NCI-H2227 treated with DMSO at 0.1 percent for 48 hours (cell line): Measurements from ENCODE around the gene TTYH2.
A peak's percentile ranks its signal among the peaks of the same experiment; 100 is the strongest.
"Not testable (repeated sequence)": the region's sequence is repeated elsewhere in the genome, so short reads cannot be mapped to it uniquely, and the experiment has no call there.

Experiments
- DNase-seq: peaks from one replicate; lab custom pipeline; 2025; lab: John Stamatoyannopoulos, UW

Gene TTYH2

DNA sequence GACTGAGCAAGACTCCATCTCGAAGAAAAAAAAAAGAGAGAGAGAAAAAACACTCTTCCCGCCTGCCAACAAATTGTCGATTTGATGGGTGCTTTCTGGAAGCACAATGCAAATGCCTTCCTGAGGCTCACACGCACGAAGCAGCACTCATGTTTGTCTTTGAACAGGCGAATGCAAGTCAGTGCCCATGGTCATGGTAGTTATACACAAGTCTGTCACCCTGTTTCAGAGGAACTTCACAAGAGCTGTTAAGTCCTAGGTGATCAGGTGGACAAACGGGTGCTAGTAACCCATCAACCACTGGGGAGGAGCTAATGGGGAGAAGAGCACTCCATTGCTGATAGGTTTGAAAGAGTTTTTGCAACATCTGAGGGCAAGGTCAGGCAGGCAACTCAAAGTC lies 54.2 kb downstream of the TTYH2 start:
- no peak for DNase-seq

DNA sequence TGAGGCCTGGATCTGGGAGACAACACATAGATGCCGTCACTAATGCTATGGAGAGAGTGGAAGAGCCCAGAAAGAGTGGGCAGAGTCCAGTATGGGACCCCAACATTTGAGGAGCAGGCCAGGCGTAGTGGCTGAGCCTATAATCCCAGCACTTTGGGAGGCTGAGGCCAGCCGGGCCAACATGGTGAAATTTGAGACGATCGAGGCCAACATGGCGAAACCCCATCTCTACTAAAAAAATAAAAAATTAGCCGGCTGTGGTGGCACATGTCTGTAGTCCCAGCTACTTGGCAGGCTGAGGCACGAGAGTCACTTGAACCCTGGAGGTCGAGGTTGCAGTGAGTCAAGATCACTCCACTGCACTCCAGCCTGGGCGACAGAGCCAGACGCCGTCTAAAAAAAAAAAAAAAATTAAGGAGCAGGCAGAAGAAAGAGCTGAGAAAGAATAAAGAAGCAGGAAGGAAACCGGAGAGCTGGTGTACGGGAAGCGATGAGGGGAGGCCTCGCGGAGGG lies 54.7 kb downstream of the TTYH2 start:
- DNase-seq, result no peak

DNA sequence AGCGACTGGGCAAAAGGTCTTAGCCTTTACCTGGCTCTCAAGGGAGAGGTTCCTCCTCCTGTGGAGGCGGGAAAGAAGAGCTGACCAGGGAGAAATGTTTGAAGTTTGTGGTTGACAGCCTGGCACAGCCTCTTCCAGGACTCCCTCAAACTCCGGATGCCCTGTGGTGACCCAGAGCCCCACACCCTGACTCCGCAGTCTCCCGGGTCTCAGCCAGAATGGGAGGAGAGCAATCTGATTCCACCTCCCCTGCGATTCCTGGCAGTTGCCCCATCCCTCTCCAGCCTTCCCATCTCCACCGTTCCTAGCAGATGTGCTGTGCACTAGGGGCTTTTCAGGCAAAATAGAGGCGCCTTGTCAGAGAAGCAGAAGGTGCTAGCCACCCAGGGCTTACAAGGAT lies 55.2 kb downstream of the TTYH2 start:
- no peak for DNase-seq

DNA sequence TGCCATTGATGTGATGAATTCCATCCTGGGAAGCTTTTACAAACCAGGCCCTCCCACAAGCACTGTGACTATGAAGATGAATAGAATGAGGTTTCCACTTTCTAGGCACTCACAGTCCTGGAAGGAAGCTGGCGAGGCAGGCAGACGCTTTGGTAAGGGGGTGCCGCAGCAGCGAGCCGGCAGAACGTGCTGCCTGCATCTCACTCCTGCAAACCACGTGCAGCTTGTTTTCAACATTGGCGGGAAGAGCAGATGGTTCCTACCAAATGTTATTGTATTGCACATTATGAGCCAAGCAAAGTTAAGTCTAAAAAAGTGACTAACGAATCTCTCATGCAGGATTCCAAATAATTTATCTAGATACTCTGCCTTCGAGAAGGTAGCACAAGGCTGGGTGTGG lies 57.0 kb downstream of the TTYH2 start:
- DNase-seq, result no peak

DNA sequence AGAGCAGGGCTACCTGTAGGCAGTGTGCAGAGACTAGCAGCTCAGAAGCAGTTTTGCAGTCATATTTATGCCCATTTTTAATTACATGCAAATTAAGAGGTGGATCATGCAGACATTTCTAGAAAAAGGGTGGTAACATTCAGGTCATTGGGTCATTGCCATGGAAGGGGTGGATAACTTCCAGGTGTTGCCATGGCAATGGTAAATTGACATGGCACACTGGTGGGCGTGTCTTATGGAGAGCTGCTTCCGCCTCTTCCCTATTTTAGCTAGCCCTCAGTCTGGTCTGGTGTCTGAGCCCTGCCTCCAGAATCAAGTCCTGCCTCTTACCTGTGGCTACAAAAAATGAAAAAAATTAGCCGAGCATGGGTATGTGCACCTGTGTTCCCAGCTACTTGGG lies 57.9 kb downstream of the TTYH2 start:
- DNase-seq, result no peak

DNA sequence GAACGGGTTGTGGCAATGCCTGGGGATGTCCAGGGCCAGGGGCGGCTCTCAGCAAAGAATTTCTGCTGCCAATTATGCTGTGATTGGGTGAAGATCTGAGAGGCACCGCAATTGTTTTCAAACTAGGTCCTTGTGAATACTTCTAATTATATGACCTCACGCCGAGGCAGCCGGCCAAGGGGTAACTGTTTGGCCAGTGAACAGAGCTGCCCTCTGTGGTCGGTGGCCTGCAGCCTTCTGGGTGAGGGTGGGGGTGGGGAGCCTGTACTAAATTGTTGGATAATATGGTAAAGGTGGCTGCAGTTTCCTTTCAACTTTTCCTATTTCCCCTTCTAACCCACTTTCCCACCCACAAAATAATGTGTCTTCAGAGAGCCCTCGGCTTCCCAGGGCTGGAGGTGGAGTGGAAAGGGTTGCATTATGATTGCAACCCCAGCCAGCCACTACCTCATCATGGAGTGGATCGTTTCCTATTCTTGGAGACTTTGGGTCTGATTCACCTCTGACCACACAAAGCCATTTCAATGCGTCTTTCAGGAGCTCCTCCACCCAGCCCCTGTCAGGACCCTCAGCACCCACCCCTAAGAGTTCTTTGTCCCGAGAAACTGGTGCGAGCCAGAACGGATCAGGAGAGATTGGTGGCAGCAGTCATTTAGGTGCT lies 58.7 kb downstream of the TTYH2 start:
- no peak for DNase-seq

DNA sequence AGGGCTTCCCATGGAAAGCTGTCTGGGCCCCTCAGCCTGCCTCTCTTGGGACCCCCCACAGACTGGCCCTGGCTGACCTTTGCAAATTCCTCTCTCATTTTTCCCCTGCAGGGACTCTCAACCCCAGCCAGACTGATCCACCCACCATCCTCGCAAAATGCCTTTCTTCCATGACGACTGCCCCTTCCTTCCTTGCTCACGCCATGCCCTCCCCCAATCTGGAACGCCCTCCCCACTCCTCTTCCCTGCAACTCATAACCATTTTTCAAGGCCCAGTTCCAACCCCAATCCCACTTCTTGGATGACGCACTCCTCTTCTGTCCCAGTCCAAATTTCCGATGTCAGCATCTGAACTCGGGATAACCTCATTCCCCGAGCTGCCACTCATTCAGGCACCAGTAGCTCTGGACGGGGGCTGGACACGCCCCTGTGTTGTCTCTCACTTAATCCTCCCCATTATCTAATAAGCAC lies 59.4 kb downstream of the TTYH2 start:
- DNase-seq, result no peak

DNA sequence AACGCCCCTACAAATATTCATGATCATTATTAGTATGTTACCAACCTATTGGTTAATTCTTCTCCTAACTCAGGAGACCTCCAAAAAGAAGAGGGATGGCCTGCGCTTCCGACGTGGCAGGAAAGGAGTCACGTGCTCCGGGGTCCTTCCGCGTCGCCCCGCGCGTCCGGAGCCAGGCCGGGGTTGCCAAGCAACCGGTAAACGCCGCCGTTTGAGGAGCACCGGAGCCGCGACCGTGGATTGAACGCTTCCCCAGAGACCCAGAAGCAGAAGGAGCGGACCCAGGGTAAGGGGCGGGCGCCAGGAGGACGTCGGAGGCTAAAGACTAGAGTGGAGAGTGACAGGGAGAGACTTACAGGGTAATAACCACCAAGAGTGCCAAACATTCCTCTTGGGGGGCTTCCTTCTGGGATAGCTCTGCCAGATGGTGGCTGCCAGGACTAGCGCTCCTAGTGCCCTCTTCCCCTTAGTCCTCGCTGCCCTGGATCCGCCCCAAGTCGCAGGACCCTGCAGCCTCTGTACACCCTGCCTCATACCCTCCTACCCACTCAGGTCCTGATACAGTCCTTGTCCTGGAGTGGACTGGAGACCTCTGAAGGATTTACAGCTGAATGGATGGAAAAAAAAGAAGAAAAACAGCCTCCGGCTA lies 60.8 kb downstream of the TTYH2 start, which contains the start of gene DNAI2:
Gene DNAI2, plus strand, starts transcription at position 175 of the 649 bp plus-strand sequence. CDS start 7,584 bp downstream, outside the sequence.
- peak; percentile 43 for DNase-seq

DNA sequence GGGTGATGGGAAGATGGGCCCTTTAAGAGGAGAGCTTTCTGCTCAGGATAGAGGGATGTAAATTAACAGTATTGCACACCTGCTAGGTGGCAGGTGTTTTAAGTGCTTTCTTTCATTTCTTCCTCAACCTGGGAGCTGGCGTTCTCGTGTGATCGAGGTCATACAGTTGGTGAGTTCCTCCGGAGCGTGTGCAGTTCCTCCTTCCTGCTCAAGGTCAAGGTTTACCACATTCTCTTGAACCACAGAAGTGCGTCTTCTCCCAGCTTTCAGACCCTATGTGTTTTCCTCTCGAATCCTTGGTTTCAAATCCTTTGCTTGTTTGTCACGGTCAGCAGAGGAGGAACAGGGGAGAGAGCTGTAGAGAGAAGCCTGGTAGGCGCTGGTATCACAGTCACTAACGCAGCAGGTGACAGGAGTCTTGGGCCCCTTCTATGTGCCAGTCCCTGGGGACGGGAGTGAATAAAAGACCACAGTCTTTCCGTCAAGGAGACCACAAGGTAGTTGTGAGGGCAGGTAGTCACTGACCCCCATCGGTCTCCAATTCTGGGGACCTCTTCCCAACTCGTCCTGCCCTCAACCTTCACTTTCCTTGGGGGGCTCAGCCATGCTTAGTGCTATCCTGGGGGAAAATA lies 61.5 kb downstream of the TTYH2 start:
- no peak for DNase-seq

DNA sequence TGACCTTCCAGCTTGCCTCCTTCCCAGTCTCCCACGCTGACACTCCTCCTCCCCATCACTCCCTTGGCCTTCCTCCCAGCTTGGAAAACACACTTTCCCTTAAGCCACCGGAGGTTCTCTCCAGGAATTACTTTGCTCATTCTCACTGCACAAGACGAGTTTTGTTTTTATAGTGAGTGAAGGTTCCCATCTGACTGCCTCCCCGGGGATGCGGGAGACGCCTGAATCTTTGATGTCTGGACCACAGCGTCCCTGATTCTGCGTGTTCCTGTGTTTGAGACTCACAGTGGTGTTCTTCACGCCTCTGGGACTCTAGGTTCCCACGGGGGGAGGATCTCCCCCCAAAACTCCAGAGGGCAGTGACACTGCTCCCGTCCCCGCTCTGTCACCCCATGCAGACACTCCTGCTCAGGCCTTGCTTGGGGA lies 62.7 kb downstream of the TTYH2 start:
- no peak for DNase-seq

DNA sequence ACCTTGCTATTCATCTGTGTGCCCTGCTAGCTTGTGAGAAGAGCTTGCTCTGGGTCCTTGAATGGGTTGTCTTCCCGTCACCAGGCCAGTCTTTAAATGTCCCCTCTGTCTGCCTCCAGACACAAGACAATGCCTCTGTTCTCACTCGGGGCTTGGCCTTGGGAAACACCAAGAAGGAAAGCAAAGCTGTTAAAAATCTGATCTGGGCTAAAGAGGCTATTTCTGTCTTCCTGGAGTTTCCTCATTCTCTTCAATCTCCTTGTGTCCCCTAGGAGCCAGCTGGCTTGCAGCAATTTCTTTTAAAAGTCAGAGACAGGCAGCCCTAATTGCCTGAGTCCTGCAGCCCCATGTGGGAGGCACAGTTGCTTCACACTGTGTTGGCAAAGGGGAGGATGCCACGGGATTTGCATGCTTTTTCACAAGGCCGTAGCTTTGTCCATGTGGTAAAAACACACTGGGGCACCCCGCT lies 63.2 kb downstream of the TTYH2 start:
- no peak for DNase-seq

DNA sequence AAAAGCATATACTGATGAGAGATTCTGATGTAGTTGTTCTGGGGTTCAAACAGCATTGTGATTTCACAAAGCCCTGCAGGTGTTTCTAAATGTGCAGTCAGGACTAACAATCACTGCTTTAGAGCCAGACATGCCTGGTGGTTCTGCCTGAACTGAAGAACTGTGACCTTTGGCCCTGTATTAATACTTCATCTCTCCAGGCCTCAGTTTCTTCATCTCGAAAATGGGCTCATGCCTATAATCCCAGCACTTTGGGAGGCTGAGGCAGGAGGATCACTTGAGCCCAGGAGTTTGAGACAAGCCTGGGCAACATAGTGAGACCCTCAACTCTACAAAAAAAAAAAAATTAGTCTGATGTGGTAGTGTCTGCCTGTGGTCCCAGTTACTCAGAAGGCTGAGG lies 64.6 kb downstream of the TTYH2 start:
- DNase-seq, result no peak

DNA sequence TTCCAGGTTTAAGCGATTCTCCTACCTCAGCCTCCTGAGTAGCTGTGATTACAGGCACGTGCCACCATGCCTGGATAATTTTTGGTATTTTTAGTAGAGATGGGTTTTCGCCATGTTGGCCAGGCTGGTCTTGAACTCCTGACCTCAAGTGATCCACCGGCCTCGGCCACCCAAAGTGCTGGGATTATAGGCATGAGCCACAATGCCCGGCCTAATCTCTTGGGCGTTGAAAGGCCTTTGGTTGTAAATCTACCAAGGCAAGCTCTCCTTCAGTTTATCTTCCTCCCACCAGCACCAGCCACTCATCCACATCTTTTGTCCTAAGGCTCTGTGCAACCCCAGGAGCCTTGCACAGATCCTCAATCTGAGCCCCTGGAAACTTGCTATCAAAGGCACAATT lies 66.2 kb downstream of the TTYH2 start:
- not testable (repeated sequence) for DNase-seq

DNA sequence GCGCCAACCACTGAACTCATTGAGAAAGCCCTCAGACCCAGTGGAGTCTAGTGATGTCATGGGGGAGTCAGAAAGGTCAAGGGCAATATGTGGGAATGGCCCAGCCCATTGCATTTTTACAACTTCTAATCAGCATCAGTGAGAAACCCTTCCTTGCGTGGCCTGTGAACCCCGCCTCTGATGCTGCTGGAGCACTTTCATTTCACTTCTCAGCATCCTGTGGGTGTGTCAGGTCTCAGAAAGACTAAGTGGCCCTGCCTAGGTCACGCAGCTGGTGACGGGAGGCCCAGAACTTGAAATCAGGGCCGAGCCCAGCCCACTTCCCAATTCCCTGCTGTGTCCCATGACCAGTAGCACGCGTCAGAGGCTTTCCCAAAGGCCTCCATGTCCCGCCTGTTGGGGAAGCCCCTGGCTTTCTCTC lies 66.7 kb downstream of the TTYH2 start:
- no peak for DNase-seq

DNA sequence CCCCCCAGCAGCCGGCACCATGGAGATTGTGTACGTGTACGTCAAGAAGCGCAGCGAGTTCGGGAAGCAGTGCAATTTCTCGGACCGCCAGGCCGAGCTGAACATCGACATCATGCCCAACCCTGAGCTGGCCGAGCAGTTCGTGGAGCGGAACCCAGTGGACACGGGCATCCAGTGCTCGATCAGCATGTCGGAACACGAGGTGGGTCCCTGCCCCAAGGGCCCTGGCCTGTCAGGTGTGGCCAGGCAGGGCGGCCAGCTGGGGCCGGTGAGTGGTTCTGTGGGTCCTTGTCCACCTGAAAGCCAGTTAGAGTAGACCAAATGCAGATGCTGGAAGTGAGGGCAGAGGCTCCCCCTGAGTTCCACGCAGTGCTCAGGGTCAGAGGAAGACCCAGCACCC lies 68.4 kb downstream of the TTYH2 start:
- no peak for DNase-seq

DNA sequence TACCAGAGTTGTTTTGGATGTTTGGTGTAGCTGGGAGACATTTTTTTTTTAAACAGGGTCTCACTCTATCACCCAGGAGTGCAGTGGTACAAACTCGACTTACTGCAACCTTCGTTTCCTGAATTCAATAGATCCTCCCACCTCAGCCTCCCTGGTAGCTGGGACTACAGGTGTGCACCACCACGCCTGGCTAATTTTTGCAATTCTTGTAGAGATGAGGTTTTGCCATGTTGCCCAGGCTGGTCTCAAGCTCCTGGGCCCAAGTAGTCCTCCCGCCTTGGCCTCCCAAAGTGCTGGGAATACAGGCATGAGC lies 68.9 kb downstream of the TTYH2 start:
- not testable (repeated sequence) for DNase-seq

DNA sequence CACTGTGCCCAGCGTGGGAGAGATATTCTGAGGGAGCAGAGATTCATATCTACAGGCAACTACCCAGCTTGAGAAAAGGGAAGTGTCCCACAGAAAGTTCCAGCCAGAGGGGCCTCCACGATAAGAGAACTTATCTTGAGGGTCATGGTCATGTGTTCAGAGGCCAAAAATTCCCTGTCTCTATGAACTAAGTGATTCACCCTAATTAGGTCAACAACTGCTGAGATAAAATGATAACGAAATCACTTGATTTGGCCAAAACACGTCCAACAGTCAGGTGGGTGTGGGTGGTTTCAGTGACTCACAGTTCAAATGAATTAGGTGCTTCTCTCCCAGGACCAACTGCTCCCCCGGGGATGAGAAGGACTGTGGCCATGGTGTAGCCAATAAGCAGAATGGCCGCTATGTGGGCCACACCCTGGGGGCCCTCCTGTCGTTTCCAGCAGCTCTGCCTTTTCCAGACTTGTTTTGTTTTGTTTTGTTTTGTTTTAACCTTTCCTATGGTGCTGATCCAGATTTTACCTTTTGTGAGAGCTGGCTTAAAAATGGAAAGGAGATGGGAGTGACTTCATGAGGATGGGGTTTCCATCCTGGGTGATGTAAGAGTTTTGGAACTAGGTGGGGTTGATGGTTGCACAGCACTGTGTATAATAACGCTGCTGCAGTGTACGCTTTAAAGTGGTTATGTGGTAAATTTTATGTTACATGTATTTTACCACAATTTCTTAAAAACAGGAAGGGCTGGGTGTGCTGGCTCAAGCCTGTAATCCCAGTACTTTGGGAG lies 69.4 kb downstream of the TTYH2 start:
- no peak for DNase-seq

DNA sequence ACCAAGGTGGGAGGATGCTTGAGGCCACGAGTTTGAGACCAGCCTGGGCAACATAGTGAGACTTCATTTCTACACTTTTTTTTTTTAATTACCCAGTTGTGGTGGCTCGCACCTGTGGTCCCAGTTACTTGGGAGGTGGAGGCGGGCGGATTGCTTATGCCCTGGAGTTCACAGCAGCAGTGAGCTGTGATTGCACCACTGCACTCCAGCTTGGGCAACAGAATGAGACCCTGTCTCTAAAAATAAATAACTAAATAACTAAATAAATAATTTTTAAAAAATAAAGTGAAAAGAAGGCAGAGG lies 70.0 kb downstream of the TTYH2 start:
- no peak for DNase-seq

DNA sequence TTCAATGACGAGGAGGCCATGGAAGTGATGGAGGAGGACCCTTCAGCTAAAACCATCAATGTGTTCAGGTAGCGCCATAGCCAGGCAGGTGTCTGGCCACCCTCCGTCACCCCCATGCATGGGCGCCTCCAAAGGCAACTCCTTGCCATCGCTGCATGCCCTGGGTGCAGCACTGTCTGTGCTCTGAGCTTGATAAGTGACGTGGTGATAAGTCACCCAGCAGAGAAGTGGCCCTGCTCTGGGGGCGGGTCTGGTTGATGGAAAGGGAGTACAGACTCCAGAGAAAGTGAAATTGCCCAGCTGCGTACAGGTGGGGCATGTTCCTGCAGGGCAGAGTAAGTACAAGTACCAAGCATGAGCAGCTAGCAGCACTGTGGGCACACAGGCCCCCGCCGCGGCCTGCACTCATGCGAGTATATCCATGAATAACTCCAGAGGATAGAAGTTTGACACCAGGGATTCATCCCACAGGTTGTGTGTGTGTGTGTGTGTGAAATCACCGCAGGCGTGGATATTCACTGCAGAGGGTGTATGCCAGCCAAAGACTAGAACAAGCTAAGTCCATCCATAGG lies 73.7 kb downstream of the TTYH2 start:
- DNase-seq, result no peak

DNA sequence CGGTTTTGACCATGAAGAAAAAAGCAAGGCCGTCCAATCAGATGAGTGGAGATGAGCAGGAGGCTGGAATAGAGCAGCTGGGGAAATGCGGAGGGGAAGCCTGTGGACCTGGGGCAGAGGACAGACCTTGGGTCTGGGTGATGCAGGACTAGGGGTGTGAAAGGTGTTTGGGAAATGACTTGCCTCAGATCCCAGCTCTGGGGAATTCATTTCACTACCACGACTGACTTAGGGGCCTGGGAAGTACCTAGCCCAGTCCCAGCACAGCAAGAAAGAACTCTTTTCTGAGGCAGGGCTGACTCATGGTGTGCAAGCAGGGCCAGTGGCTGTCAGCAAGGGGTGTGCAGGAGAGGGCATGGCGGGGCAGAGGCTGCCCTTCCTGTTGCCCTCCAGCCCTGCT lies 75.4 kb downstream of the TTYH2 start:
- no peak for DNase-seq

DNA sequence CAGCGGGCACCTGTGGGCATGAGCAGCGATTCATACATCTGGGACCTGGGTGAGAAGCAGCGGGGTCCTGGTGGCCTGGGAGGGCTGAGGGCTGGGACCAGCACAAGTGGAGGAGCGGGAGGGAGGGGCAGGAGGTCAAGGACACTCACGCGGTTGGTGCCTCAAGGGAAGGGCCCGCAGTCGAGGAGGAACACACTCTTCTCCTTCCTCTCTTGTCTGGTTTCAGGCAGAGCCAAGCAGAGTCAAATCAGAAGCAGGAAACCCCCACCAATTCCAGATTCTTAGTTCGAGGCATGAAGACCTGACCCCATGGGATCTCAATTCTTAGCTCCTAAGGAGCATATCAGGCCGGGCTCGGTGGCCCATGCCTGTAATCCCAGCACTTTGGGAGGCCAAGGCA lies 76.3 kb downstream of the TTYH2 start:
- no peak for DNase-seq

DNA sequence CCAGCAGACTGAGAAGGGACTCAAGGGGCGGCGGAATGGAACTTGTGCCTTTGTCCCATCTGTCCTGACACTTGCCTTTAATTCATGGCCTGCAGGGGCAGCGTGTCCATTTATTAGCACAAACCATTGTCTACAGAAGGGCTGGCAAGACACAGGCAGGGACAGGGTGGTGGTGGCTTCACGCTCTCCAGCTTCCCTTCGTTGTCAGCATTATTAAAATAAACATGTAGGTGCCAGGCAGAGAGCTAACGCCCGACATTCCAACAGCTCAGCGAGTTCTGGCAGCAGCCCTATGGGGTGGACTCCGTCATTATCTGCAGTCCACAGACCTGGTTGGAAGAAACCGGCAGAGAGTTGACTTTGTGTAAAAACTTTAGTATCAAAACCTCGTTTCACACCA lies 77.0 kb downstream of the TTYH2 start:
- no peak for DNase-seq
